Retinal pigment epithelial cell (primary cell): Measurements from ENCODE around the gene MAP3K7CL.

Experiments
- DNase-seq: peaks from one replicate; pipeline ENCODE4 v3.0.0-alpha.2; 2010; ENCODE audit warnings: low read depth
- H3K4me3 ChIP-seq: 2 replicates; pipeline ENCODE4 v1.5.1; 2011; ENCODE audit warnings: mild to moderate bottlenecking, low read length, control low read depth, moderate library complexity
- TF ChIP-seq, protein P1 (sequence below): conservative IDR thresholded peaks from 2 replicates; pipeline ENCODE4 v1.5.1; 2011; ENCODE audit warnings: low read depth, low read length, control low read depth, inconsistent platforms

Gene MAP3K7CL

DNA sequence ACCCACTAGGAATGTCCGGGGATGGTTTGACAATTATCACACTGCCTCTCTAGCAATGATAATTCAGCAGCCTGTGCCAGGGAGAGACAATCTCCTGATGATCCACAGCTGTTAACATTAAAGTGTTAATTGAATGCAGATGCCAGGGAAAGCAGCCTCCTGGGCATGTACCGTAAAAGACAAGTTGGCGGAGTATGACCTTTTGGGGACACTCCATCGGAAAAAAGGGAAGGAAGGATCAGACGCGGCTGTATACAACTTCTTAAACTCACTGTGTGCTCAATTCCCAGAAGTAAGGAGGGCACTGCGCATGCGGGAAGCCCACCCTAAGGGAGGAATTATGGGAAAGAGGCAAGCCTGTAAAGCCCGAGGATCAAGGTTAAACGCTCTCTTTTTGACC, 62.6 kb downstream of the MAP3K7CL start:
- no peak overlapping the region for H3K4me3 ChIP-seq
- TF ChIP-seq, protein P1, sequence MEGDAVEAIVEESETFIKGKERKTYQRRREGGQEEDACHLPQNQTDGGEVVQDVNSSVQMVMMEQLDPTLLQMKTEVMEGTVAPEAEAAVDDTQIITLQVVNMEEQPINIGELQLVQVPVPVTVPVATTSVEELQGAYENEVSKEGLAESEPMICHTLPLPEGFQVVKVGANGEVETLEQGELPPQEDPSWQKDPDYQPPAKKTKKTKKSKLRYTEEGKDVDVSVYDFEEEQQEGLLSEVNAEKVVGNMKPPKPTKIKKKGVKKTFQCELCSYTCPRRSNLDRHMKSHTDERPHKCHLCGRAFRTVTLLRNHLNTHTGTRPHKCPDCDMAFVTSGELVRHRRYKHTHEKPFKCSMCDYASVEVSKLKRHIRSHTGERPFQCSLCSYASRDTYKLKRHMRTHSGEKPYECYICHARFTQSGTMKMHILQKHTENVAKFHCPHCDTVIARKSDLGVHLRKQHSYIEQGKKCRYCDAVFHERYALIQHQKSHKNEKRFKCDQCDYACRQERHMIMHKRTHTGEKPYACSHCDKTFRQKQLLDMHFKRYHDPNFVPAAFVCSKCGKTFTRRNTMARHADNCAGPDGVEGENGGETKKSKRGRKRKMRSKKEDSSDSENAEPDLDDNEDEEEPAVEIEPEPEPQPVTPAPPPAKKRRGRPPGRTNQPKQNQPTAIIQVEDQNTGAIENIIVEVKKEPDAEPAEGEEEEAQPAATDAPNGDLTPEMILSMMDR: no peak
- no peak for DNase-seq

DNA sequence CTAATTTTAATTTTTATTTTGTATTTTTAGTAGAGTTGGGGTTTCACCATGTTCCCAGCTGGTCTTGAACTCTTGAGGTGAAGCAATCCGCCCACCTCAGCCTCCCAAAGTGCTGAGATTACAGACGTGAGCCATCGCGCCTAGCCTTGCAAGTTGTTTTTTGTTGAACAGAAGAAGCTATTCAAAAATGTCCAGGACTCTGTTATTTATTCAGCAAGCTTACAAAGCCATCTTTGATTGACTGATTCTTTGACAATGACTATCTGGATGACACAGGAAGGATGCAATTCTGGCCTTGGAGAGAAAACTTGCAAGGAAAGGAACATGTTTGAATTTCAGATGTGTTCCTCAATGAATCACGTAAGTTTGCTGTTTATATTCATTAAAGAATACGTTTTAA, 63.5 kb downstream of the MAP3K7CL start:
- TF ChIP-seq, protein P1: no peak
- H3K4me3 ChIP-seq: no peak overlapping the region
- DNase-seq: no peak

DNA sequence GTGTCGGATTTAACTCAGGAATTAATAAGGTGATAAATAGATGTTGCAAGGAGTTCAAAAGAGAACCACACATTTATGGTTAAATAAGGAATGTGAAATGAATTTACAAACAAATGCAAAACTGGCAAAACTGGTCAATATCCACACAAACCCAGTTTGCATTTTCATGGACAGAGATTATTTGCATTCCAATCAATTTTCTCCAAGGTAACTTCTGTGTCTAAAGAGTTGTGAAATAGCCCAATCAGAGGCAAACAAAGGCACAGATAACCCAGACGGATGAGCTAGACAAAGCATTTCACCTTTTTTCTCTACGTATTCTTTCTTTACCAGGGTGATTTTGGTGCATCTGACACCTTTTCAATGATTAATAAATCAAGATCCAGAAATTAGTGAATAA, 63.9 kb downstream of the MAP3K7CL start:
- no peak overlapping the region for H3K4me3 ChIP-seq
- DNase-seq: no peak
- TF ChIP-seq, protein P1: no peak

DNA sequence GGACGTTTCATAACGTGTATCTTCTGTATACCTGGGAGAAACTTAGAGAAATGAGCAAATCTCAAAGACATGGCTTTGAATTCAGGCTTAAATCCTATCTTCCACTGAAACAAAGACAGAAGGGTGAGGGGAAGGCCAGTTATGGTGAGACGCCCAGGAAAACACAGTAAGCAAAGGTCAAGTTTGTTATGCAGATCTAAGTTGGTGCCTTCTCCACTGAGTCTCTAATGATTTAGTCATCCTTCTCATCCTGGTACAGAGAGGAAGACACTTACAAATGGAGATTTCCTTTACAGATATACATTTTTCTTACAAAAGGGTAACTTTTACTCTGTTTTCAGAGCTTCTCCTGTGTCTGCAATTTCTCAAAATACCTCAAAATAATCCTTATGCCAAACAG, 64.4 kb downstream of the MAP3K7CL start:
- DNase-seq: no peak
- H3K4me3 ChIP-seq: no peak overlapping the region
- TF ChIP-seq, protein P1: no peak

DNA sequence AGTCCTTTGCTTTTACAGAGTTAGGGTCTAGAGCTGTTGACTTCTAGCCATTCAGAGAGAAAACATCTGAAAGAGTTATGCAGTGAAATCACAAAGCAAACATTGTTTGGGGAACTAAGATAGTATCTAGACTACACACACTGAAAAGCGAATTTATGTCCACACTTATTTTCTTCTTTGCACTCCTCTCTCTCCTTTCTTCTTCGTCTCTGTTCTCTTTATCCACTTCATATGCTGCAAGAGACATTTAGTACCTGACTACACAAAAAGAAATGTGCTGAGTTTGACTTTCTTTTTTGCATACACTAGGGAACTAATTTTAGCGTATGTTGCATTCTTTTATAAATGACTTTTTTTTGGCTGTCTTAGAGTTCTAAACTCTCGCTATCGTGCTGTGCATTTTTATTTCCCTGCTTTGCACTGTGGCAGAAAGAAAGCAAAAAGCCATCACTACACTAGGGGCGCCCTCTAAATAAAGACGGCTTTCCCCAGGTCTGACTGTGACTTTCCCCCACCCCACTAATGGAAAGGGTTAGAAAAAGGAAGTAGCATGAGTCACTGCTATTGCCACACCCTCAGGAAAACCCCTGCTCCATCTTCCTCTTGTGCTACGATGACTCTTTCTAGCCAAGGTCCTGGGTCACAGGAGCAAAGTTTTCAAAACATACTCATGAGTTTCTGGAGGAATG, 65.7 kb downstream of the MAP3K7CL start:
- DNase-seq: peak; percentile 51
- peak overlapping the region; percentile 5 for H3K4me3 ChIP-seq
- TF ChIP-seq, protein P1: peak; percentile 51

DNA sequence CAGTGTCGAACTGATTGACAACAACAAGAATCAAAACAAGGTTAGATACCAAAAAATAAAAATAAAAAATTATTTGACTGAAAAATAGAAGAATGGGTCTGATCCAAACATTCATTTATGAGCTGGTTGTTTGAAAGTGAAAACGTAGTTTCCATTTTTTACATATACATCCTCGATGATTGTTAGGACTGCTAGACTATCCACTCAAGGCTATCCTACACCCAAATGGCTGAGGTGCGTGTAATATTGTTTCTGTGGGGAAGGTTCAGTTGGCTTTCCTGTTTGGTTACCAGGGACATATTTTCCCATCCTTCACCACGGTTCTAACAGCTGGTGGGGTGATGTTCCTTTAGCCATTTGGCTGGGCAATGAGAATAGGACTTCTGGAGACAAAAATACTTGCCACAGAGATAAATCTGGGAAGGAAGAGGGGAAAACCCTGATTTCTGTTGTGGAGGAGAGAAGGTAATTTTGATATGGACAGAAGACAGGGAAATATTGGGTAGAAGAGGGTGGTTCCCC, 66.3 kb downstream of the MAP3K7CL start:
- no peak for DNase-seq
- H3K4me3 ChIP-seq: no peak overlapping the region
- TF ChIP-seq, protein P1: no peak

DNA sequence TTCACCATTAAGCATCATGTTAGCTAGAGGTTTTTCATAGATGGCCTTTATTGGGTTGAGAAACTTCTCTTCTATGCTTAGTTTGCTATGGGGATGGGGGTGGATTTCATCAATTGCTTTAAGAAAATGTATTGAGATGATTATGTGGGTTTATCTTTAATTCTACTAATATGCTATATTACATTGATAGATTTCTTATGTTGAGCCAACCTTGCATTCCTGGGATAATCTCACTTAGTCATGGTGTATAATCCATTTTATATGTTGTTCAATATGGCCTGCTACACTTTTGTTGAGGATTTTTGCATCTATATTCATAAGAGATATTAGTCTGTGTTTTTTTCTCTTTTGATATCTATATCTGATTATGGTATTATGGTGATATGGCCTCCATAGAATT, 70.7 kb downstream of the MAP3K7CL start:
- TF ChIP-seq, protein P1: no peak
- DNase-seq: no peak
- H3K4me3 ChIP-seq: no peak overlapping the region
